ENCODE data around the gene ATOSA. TPM values are rescaled to one million over a fixed set of nuclear protein-coding genes. Genes with fewer than 3 reads are reported as not detected.

Gene ATOSA
- total RNA-seq, 1 donor from 2014 or later: 37.7 TPM

DNA sequence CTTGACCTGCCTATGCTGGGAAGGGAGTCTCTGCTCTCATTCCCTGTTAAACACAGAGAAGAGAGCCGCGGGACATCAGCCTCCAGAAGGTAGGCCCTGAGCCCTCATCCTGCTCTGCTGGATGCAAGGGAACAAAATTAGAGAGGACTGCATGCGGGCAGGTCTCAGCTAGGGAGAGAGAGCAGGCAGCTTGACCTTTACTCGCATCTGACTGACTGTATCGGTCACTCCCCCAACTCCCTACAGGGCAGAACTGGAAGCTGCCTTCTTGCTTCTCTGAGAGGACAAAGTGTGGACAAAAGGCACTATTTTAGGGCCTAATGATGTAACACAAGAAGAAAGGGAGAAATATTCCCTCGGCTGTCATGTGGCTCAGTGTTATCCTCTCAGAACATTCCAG is 38.7 kb upstream of the ATOSA start:
- H3K4me3 Mint-ChIP-seq: no peak overlapping the region
- no peaks in the 10 kb centered on the region for H3K36me3 Mint-ChIP-seq
- H3K27me3 Mint-ChIP-seq: peaks cover 2% of the 10 kb centered on the region
- DNase-seq (ENCODE audit: extremely low spot score, unreplicated experiment): no peak
- TF ChIP-seq, protein P1, sequence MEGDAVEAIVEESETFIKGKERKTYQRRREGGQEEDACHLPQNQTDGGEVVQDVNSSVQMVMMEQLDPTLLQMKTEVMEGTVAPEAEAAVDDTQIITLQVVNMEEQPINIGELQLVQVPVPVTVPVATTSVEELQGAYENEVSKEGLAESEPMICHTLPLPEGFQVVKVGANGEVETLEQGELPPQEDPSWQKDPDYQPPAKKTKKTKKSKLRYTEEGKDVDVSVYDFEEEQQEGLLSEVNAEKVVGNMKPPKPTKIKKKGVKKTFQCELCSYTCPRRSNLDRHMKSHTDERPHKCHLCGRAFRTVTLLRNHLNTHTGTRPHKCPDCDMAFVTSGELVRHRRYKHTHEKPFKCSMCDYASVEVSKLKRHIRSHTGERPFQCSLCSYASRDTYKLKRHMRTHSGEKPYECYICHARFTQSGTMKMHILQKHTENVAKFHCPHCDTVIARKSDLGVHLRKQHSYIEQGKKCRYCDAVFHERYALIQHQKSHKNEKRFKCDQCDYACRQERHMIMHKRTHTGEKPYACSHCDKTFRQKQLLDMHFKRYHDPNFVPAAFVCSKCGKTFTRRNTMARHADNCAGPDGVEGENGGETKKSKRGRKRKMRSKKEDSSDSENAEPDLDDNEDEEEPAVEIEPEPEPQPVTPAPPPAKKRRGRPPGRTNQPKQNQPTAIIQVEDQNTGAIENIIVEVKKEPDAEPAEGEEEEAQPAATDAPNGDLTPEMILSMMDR (conservative IDR thresholded peaks at IDR 0.05): no peak
- H3K9me3 Mint-ChIP-seq: no peaks in the 10 kb centered on the region
- no peak overlapping the region for H3K27ac Mint-ChIP-seq
- H3K4me1 Mint-ChIP-seq (ENCODE audit: unreplicated experiment): no peaks in the 10 kb centered on the region

DNA sequence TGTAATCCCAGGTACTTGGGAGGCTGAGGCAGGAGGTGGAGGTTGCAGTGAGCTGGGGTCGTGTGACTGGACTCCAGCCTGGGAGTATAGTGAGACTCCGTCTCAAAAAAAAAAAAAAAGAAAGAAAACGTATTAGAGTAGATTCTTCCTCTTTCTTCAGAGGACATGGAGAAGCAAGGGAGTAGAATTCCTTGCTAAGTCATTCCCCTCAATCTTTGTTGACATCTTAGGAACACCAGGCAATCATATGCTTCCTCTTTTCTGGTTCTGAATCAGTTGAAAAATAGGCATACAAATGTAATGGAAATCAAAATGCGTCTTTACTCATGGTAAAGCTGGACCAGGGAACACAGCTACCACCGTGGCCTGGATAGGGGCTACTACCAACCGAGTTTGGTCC is 38.3 kb upstream of the ATOSA start:
- Mint-ChIP-seq H3K27me3 (no peaks in the 10 kb centered on the region), H3K4me3 (no peak overlapping the region), H3K36me3 (no peaks in the 10 kb centered on the region), H3K27ac (no peak overlapping the region), H3K9me3 (no peaks in the 10 kb centered on the region), H3K4me1 (ENCODE audit: unreplicated experiment) (no peaks in the 10 kb centered on the region)
- no peak for DNase-seq (ENCODE audit: extremely low spot score, unreplicated experiment)
- TF ChIP-seq, protein P1 (conservative IDR thresholded peaks at IDR 0.05): no peak

DNA sequence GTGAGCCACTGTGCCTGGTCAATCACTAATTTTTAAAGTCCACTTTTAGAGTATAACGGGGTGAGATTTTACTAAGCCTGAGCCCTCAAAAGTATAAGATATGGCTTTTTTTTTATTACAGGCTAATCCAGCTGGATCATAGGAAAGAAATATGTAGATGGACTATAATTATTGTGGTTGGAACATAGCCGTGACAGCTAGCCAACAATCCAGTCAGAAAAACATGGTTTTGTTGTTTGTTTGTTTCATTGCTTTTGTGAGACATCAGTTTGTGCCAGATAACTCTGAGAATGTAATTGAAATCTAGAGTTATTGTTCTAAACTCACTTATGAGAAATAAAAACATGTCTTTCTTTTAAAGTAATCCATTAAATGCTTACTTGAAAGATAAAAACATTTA is 37.3 kb upstream of the ATOSA start:
- no peak for DNase-seq (ENCODE audit: extremely low spot score, unreplicated experiment)
- H3K4me1 Mint-ChIP-seq (ENCODE audit: unreplicated experiment): no peaks in the 10 kb centered on the region
- H3K4me3 Mint-ChIP-seq: no peak overlapping the region
- H3K9me3 Mint-ChIP-seq: no peaks in the 10 kb centered on the region
- H3K27ac Mint-ChIP-seq: no peak overlapping the region
- H3K36me3 Mint-ChIP-seq: no peaks in the 10 kb centered on the region
- TF ChIP-seq, protein P1 (conservative IDR thresholded peaks at IDR 0.05): no peak
- no peaks in the 10 kb centered on the region for H3K27me3 Mint-ChIP-seq

DNA sequence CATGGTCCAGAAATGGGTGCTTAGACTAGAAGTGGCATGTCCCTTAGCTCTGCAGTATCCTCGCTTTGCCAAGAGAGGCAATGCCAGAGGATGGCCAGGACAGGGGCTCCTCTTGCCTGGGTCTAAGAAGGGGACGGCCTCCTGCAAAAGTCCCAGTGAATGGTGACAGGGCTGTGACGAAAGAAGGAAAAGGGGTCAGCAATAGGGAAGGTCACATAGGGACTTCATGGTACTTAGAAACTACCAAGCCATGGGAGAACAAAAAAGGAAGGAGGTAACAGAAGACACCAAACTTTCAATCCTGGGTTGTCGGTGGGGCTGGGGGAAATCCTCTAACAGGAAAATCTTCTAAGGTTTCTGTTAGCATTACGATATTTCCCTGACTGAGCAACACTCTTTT is 36.2 kb upstream of the ATOSA start:
- Mint-ChIP-seq H3K9me3 (no peaks in the 10 kb centered on the region), H3K27me3 (no peaks in the 10 kb centered on the region), H3K4me1 (ENCODE audit: unreplicated experiment) (no peaks in the 10 kb centered on the region), H3K4me3 (no peak overlapping the region), H3K27ac (no peak overlapping the region), H3K36me3 (no peaks in the 10 kb centered on the region)
- no peak for DNase-seq (ENCODE audit: extremely low spot score, unreplicated experiment)
- TF ChIP-seq, protein P1 (conservative IDR thresholded peaks at IDR 0.05): no peak

DNA sequence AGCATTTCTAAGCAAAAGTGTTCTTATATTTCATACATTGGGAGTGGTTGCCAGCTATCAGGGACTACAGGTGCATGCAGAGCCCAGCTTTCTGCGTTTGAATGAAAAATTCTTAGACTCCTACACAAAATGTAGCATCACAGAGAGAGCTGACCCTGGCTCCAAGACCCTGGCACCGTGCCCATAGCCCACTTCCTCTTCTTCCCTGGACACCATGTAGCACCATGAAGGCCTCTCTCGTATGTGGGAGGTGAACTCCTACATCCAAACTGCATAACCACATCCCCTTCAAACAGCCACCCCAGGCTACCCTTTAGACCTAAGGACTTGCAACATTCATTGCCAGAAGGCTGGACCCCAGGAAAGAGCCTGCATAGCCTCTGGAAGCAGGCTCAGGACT is 35.8 kb upstream of the ATOSA start:
- TF ChIP-seq, protein P1 (conservative IDR thresholded peaks at IDR 0.05): no peak

More for the DNA sequence above, 35.8 kb upstream of the ATOSA start:
- Mint-ChIP-seq H3K36me3 (no peaks in the 10 kb centered on the region), H3K4me3 (no peak overlapping the region), H3K27ac (no peak overlapping the region), H3K9me3 (no peaks in the 10 kb centered on the region), H3K27me3 (no peaks in the 10 kb centered on the region), H3K4me1 (ENCODE audit: unreplicated experiment) (no peaks in the 10 kb centered on the region)
- no peak for DNase-seq (ENCODE audit: extremely low spot score, unreplicated experiment)

Measured in type B pancreatic cell (in vitro differentiated cells).